Psoas muscle (tissue), 8 donors: ENCODE measurements around the gene PFKL. TPM values are rescaled to one million over a fixed set of nuclear protein-coding genes. Genes with fewer than 3 reads are reported as not detected.

Experiments
- ATAC-seq, 4 donors: fragments of 200-7000 bp; cut with Tn5 transposase; one replicate each; pipeline ENCODE4 v1.9.1; 2020; ENCODE audit warnings: moderate library complexity in 3 of 4, mild to moderate bottlenecking in 2 of 4
- DNase-seq, 2 donors: peaks; one replicate each; pipeline ENCODE4 v3.0.0-alpha.2; 2020
- H3K27ac ChIP-seq: fragments of 200-600 bp; one replicate; pipeline ENCODE4 v1.8.0; 2022
- H3K27me3 ChIP-seq, 3 donors: fragments of 200-600 bp in 1 of 3; one replicate each; pipeline versions ENCODE4 v1.6.1 to v1.8.0; 2013 to 2022; ENCODE audit warnings: low read length in 2 of 3, mild to moderate bottlenecking in 2 of 3, moderate library complexity in 1 of 3; ENCODE audit not compliant: insufficient read depth in 3 of 3
- H3K36me3 ChIP-seq, 2 donors: fragments of 200-600 bp in 1 of 2; one replicate each; pipeline versions ENCODE4 v1.6.1 to v1.8.0; 2013 to 2022; ENCODE audit warnings: low read depth in 1 of 2, mild to moderate bottlenecking in 1 of 2, moderate library complexity in 1 of 2; ENCODE audit not compliant: insufficient read depth in 1 of 2
- H3K4me1 ChIP-seq: fragments of 200-600 bp; one replicate; pipeline ENCODE4 v1.8.0; 2022
- H3K4me3 ChIP-seq: fragments of 200-600 bp; one replicate; pipeline ENCODE4 v1.8.0; 2022; ENCODE audit warnings: mild to moderate bottlenecking
- H3K9me3 ChIP-seq: fragments of 200-600 bp; one replicate; pipeline ENCODE4 v1.8.0; 2022
- WGBS, 3 donors: extraction: QIAGEN DNeasy Blood & Tissue Kit; methylation state at CpG; one replicate each; pipeline versions ENCODE4 v1.1.6 to v1.1.7; 2013; 5-methylcytosine and 5-hydroxymethylcytosine counted together
- intact Hi-C, 2 donors: fragments of 100-400 bp; cut with DNase I; formaldehyde crosslinking; loops; one replicate each; pipeline versions ENCODE4 v1.11.0 to v1.14.2; 2022
- long read RNA-seq, 2 donors: library from polyadenylated mRNA; unstranded; transcript quantifications; one replicate each; pipeline ENCODE4 v2.0.0, GENCODE V29; 2021
- polyA plus RNA-seq, 3 donors: library from polyadenylated mRNA; stranded (reverse); fragments of 200-250 nt; gene quantifications; one replicate each; pipeline ENCODE4 v1.2.3, GENCODE V29; 2013
- total RNA-seq, 4 donors: library from RNA; stranded (reverse); fragmentation: NEBNext Ultra II Directional in 2 of 4; extraction: Animal tissue kit (Norgen Biotek cat#: 25700) in 2 of 4; gene quantifications; one replicate each; pipeline versions ENCODE4 v1.2.1 to v1.2.4, GENCODE V29; 2021 to 2023
- TF ChIP-seq, protein P1 (sequence below): fragments of 200-600 bp; IDR thresholded peaks from one replicate; pipeline ENCODE4 v1.8.0; 2022; ENCODE audit warnings: antibody characterized with exemption
- donor health status: healthy with polysubstance abuse.
- donor health status: DM: no; HTN: no; CAD: no; lungs with moderate emphysema.
- donor health status: Bipolar disorder and iron deficiency.
- donor health status: healthy.
- donor health status: DM: yes; HTN: yes; CAD: no.
- donor health status: DM: no; HTN: no; CAD: no.
- donor health status: DM: no; HTN: no; CAD: no.
- donor health status: DM: yes; HTN: yes; CAD: no.

The PFKL gene
- 10 to 100 TPM; 17.8 to 33.6 (median 27.7) TPM for total RNA-seq
- 10 to 100 TPM in 2 of 3 donors, 1 to 10 TPM in 1; 9.2 to 21.2 (median 13.7) TPM for polyA plus RNA-seq
- long read RNA-seq, donor 1, transcript PFKL-201 (22 exons, 2,912 nt) = major isoform, 105 of 151 reads
- long read RNA-seq, donor 1, partial matches to known transcripts = 23 of 151 reads
- long read RNA-seq, donor 1, other reads (novel, unspliced or antisense) = 19 of 151 reads
- long read RNA-seq, donor 2, transcript PFKL-201 (22 exons, 2,912 nt) = major isoform, 64 of 99 reads
- long read RNA-seq, donor 2, partial matches to known transcripts = 21 of 99 reads
- long read RNA-seq, donor 2, other reads (novel, unspliced or antisense) = 13 of 99 reads

DNA sequence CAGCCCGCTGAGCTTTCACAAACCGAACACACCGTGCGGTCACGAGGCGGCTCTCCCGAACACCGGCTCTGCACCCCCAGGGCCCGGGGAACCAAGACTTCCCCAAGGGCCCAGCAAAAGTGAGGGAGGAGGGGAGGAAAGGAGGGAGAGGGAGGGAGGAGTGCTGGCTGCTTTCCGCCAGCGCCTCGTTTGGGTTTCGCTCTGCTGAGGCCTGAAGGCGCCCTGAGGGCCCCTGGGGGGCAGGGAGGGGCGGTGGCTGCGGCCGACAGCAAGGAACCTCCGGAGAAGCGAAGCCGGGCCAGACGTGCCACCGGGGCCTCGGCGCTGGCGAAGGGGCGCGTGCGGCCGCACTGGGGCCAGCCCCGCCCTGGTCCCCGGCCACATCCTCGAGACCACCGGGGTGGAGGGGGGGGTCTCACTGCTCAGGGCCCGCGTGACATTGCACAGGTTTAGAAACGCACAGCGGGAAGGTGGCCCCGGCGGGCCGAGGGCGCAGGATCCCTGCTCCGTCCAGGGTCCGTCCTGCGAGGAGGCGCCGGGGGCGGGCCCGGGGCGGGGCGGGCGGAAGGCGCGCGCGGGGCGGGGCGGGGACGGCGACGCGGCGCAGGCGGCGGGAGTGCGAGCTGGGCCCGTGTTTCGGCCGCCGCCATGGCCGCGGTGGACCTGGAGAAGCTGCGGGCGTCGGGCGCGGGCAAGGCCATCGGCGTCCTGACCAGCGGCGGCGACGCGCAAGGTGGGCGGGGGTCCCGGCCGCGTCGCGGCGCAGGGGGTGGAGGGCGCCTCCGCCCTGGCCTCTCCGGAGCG is at the start of gene PFKL:
TSS of gene PFKL (plus strand) at position 596 of the 804 bp plus-strand sequence. CDS start at position 649, 53 bp downstream.
- H3K4me1 ChIP-seq = peaks cover 32% of the 10 kb centered on the region
- peak within 1 kb of the TSS; percentile 76 for H3K27ac ChIP-seq
- WGBS, 3 donors = 2 to 8% (median 3%) methylated on average over 32 to 94 of the region's 94 CpGs
- ATAC-seq = peak; percentile 35 to 67 (median 56)
- no peaks in the 10 kb centered on the region for H3K9me3 ChIP-seq
- peaks cover 0 to 13% (median 4%) of the 10 kb centered on the region in 3 donors for H3K27me3 ChIP-seq
- H3K36me3 ChIP-seq = no peaks in the 10 kb centered on the region
- intact Hi-C loops = loop anchor here in 1 of 2 donors (5.0 kb wide), 1 partner anchor 38 kb away; the partner anchor contains the start of gene CFAP410
- DNase-seq = peak; percentile 71 to 79
- TF ChIP-seq, protein P1, sequence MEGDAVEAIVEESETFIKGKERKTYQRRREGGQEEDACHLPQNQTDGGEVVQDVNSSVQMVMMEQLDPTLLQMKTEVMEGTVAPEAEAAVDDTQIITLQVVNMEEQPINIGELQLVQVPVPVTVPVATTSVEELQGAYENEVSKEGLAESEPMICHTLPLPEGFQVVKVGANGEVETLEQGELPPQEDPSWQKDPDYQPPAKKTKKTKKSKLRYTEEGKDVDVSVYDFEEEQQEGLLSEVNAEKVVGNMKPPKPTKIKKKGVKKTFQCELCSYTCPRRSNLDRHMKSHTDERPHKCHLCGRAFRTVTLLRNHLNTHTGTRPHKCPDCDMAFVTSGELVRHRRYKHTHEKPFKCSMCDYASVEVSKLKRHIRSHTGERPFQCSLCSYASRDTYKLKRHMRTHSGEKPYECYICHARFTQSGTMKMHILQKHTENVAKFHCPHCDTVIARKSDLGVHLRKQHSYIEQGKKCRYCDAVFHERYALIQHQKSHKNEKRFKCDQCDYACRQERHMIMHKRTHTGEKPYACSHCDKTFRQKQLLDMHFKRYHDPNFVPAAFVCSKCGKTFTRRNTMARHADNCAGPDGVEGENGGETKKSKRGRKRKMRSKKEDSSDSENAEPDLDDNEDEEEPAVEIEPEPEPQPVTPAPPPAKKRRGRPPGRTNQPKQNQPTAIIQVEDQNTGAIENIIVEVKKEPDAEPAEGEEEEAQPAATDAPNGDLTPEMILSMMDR = no peak
- peak within 1 kb of the TSS; percentile 76 for H3K4me3 ChIP-seq

DNA sequence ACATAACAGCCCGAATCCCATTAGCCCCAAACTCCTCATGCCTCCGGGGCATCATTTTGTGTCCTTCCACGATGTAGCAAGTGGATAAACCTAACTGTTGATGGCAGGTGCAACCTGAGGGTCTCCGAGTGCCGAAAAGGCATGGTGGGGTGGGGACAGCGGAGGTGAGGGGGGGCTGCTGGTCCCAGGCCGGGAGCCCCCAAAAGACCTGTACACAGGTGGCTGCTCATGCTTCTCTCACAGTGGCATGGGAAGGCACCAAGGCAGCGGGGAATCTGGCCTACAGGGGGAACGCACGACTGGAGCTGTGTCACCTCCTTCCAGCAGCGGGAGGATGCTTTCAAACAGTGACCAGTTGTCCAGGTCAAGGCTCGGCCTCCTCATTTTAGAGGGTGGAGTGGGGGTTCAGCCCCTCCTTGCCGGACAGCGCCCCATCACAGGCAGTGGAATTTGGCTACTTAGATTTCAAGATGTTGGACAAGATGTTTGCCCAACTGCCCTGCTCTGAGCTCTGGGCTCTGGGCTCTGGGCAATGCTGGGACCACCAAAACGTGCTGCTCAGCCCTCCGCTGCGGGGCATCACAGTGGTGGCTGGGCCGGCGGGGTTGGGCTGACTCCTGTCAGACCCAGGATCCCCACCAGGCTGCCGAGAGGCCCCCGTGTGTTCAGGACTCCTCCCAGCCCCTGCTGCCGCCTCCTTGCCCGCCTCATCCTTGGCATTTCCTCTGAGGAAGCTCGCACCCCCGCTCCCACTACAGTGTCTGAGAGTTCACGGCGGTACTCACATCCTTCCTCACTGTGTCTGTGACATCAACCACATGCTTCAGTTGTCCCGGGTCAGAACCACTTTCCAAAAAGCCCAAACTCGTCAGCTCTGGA is 45.8 kb upstream of the PFKL start:
- intact Hi-C loops = no loop called here
- TF ChIP-seq, protein P1 = no peak
- Histone ChIP-seq H3K27ac (no peak overlapping the region), H3K27me3 (peaks cover 0 to 6% (median 5%) of the 10 kb centered on the region in 3 donors), H3K36me3 (no peaks in the 10 kb centered on the region), H3K9me3 (no peaks in the 10 kb centered on the region), H3K4me3 (no peak overlapping the region), H3K4me1 (no peaks in the 10 kb centered on the region)
- WGBS, 3 donors = 69 to 76% (median 76%) methylated on average over 27 to 29 of the region's 29 CpGs
- no peak for ATAC-seq
- peak in 1 of 2 donors; percentile 39 for DNase-seq

DNA sequence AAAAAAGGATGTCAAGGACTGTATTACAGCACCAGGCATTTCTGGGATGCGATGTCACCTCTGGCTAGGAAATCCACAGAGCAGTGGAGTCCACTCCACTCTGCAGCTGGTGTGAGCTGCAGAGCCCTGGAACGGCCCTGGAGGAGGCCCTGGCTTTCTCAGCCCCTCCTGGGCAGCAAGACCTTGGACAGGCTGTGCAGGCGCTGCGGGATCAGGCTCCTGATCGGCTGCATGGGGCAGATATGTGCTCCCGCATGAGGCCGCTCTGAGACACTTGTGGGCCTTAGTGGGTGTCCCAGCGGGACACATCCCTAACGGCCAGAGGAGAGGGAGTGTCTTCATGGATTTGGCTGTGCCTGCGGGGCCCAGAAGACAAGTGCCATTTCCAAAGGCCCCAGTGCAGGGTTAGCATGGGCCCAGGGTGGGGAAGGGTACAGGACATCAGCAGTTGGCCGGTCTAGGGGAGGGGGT is 44.3 kb upstream of the PFKL start:
- H3K36me3 ChIP-seq = no peaks in the 10 kb centered on the region
- ATAC-seq (no peak), DNase-seq (peak in 1 of 2 donors; percentile 37)
- 61 to 69% (median 62%) methylated on average over 11 of the region's 11 CpGs for WGBS, 3 donors
- TF ChIP-seq, protein P1 = no peak
- no peak overlapping the region for H3K27ac ChIP-seq
- no peak overlapping the region for H3K4me3 ChIP-seq
- intact Hi-C loops = no loop called here
- H3K9me3 ChIP-seq = no peaks in the 10 kb centered on the region
- peaks cover 0 to 7% (median 6%) of the 10 kb centered on the region in 3 donors for H3K27me3 ChIP-seq
- H3K4me1 ChIP-seq = no peaks in the 10 kb centered on the region

DNA sequence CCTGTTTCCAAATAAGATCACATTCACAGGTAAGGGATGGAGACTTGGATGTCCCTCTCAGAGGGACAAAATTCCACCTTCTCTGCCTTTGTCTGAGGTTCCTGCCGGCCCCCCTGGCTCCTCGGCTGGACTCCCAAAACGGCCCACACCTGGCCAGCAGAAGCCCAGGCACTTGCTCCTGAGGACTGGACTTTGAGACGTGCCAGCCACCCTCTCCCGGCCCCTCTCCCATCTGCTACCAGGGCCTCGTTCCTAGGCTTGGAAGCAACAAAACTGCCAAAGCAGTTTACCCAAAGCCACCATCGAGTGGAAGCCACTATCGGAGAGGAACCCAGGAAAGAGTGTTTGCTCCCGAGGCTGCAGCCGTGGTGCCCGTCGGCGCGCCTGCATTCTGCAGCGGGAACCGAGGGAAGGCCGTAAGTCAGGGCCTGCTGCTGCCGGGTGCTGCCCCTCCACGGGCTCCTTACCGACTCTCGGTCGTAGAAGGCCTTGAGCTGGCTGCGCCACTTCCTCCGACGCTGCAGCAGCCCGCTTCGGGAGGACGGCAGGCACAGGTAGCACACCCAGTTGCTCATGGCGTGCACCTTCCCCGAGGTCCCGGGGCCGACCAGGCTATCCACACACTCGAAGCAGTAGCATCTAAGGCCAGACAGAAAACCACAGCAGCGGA is 41.7 kb upstream of the PFKL start:
- no peak overlapping the region for H3K4me3 ChIP-seq
- intact Hi-C loops = no loop called here
- no peaks in the 10 kb centered on the region for H3K9me3 ChIP-seq
- TF ChIP-seq, protein P1 = no peak
- H3K27ac ChIP-seq = no peak overlapping the region
- WGBS, 3 donors = 88 to 89% (median 88%) methylated on average over 34 of the region's 34 CpGs
- no peaks in the 10 kb centered on the region for H3K36me3 ChIP-seq
- no peaks in the 10 kb centered on the region for H3K4me1 ChIP-seq
- peaks cover 0 to 8% (median 7%) of the 10 kb centered on the region in 3 donors for H3K27me3 ChIP-seq
- no peak for ATAC-seq
- DNase-seq = peak in 1 of 2 donors; percentile 36
